ENCODE measurements around the gene RAPSN. TPM values are rescaled to one million over a fixed set of nuclear protein-coding genes. Genes with fewer than 3 reads are reported as not detected.
"Not testable (repeated sequence)": the region's sequence is repeated elsewhere in the genome, so short reads cannot be mapped to it uniquely, and the experiment has no call there.

The RAPSN gene
- total RNA-seq, 3 donors from 2014 or later = 0.41 to 0.96 (median 0.95) TPM

DNA sequence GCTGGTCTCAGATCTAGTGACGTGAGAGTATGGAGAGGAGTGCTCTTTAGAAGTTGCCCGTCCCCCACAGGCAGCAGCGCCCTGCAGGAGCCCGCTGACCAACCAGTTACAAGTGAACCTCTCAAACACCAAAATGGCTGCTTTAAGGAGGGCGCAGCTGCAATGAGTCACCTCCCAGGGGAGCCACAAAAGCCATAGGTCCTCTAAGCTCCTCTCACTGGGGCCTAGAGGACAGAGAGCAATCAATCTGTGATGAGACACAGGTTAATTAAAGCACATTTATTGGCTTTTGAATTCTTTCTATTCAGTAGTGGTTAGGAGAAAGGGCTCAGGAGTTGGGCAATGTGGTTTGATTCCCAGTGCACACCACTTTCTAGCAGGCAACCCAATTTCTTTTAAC, 15.5 kb upstream of the RAPSN start:
- DNase-seq (no peak), ATAC-seq (no peak)
- H3K36me3 ChIP-seq (ENCODE audit: low read depth) = no peaks in the 10 kb centered on the region
- no peak overlapping the region for H3K4me3 ChIP-seq
- TF ChIP-seq, protein P1, sequence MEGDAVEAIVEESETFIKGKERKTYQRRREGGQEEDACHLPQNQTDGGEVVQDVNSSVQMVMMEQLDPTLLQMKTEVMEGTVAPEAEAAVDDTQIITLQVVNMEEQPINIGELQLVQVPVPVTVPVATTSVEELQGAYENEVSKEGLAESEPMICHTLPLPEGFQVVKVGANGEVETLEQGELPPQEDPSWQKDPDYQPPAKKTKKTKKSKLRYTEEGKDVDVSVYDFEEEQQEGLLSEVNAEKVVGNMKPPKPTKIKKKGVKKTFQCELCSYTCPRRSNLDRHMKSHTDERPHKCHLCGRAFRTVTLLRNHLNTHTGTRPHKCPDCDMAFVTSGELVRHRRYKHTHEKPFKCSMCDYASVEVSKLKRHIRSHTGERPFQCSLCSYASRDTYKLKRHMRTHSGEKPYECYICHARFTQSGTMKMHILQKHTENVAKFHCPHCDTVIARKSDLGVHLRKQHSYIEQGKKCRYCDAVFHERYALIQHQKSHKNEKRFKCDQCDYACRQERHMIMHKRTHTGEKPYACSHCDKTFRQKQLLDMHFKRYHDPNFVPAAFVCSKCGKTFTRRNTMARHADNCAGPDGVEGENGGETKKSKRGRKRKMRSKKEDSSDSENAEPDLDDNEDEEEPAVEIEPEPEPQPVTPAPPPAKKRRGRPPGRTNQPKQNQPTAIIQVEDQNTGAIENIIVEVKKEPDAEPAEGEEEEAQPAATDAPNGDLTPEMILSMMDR (IDR thresholded peaks at IDR 0.05) = no peak
- no peaks in the 10 kb centered on the region for H3K9me3 ChIP-seq
- intact Hi-C loops (cut with DNase I, micrococcal nuclease) = no loop called here
- H3K4me1 ChIP-seq (ENCODE audit: low read depth) = peaks cover 15% of the 10 kb centered on the region

DNA sequence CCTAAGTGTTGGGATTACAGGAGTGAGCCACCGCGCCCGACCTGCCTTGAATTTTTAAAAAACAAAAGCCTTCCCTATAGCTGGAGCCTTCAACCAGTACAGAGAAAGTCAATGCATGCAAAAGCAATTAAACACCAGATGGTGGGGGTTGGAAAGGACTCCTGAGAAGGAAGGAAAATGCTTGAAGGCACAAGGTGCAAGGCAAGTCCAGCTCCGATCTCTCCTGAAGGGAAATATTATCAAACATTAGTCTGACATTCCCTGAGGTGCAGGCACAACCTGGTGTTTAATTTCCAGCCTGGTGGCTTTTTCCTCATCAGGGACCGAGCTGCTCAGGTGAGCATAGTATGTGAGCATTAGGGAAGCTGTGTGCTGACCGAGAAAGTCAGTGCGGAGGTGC, 12.9 kb upstream of the RAPSN start:
- H3K4me3 ChIP-seq = no peak overlapping the region
- TF ChIP-seq, protein P1 (IDR thresholded peaks at IDR 0.05) = no peak
- no peaks in the 10 kb centered on the region for H3K4me1 ChIP-seq (ENCODE audit: low read depth)
- DNase-seq = no peak
- intact Hi-C loops (cut with DNase I, micrococcal nuclease) = no loop called here
- no peak for ATAC-seq
- H3K36me3 ChIP-seq (ENCODE audit: low read depth) = no peaks in the 10 kb centered on the region
- H3K9me3 ChIP-seq = no peaks in the 10 kb centered on the region

DNA sequence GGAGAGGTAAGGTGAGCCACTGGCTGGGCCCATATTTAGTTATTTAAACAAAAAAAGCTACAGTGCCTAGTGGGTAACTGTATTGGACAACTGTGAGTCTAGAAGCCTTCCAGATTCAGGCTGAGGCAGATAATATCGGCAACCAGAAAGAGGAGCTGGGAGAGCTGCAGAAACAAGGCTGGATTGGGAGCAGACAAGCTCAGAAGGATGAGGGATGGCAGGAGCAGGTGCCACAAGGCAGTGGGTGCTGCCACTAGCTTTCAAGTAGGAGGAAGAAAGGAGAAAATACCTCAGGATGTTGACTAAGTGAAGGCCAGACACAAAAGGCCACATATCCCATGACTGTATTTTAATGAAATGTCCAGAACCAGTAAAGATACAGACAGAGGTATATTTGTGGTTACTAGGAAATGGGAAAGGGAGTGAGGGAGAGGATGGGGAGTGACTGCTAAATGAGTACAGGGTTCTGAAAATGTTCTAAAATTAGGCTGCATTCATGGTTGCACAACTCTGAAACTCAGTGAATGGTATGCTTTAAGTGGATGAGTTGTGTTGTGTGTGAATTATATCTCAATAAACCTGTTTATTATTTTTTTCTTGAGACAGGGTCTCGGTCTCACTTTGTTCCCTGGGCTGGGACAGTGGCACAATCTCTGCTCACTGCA, 11.8 kb upstream of the RAPSN start:
- intact Hi-C loops (cut with DNase I, micrococcal nuclease) = no loop called here
- no peaks in the 10 kb centered on the region for H3K4me1 ChIP-seq (ENCODE audit: low read depth)
- H3K36me3 ChIP-seq (ENCODE audit: low read depth) = no peaks in the 10 kb centered on the region
- H3K9me3 ChIP-seq = no peaks in the 10 kb centered on the region
- TF ChIP-seq, protein P1 (IDR thresholded peaks at IDR 0.05) = no peak
- ATAC-seq = no peak
- DNase-seq = no peak
- no peak overlapping the region for H3K4me3 ChIP-seq

DNA sequence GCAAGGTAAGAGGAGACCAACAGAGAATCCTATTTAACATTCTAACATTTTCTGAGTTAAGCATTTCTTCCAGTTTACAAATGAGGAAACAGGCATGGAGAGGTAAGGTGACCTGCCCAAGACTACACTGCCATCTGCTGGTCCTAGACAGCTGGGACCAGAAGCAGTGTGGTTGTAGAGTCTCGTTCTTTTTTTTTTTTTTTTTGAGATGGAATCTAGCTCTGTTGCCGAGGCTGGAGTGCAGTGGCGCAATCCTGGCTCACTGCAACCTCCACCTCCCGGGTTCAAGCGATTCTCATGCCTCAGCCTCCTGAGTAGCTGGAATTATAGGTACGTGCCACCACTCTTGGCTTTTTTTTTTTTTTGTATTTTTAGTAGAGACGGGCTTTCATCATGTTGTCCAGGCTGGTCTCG, 5.3 kb upstream of the RAPSN start:
- intact Hi-C loops (cut with DNase I, micrococcal nuclease) = loop anchor here in 1 of 2 donors (10.0 kb wide), 1 partner anchor 79 kb away; the partner anchor contains the start of gene SPI1
- not testable (repeated sequence) for H3K9me3 ChIP-seq; H3K36me3 ChIP-seq (ENCODE audit: low read depth); H3K4me3 ChIP-seq; H3K4me1 ChIP-seq (ENCODE audit: low read depth)
- ATAC-seq (peak; percentile 93), DNase-seq (peak; percentile 55 to 89 (median 68))
- TF ChIP-seq, protein P1 (IDR thresholded peaks at IDR 0.05) = peak; percentile 59

DNA sequence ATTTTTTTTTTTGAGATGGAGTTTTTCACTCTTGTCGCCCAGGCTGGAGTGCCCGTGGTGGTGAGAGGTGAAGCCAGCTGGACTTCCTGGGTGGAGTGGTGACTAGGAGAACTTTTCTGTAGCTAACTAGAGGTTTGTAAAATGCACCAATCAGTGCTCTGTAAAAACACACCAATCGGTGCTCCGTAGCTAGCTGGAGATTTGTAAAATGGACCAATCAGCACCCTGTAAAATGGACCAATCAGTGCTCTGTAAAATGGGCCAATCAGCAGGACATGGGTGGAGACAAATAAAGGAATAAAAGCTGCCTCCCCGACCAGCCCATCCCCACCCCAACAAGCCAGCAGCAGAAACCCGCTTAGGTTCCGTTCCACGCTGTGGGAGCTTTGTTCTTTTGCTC, 4.4 kb upstream of the RAPSN start:
- H3K4me3 ChIP-seq = no peak overlapping the region
- no peaks in the 10 kb centered on the region for H3K36me3 ChIP-seq (ENCODE audit: low read depth)
- DNase-seq (no peak), ATAC-seq (no peak)
- no peaks in the 10 kb centered on the region for H3K9me3 ChIP-seq
- no peaks in the 10 kb centered on the region for H3K4me1 ChIP-seq (ENCODE audit: low read depth)
- intact Hi-C loops (cut with DNase I, micrococcal nuclease) = loop anchor here in 1 of 2 donors (10.0 kb wide), 1 partner anchor 79 kb away; the partner anchor contains the start of gene SPI1
- TF ChIP-seq, protein P1 (IDR thresholded peaks at IDR 0.05) = no peak

Measured in mucosa of descending colon (tissue), 3 donors.